Activated CD8-positive, alpha-beta memory T cell treated with anti-CD3 and anti-CD28 coated beads, Interleukin-2, amount 50 U/mL, for 4 hours (primary cell): ENCODE results near the gene PPP2R1B.

Experiments used
- DNase-seq: peaks from one replicate; pipeline ENCODE4 v3.0.0-alpha.2; 2020

The PPP2R1B gene

DNA sequence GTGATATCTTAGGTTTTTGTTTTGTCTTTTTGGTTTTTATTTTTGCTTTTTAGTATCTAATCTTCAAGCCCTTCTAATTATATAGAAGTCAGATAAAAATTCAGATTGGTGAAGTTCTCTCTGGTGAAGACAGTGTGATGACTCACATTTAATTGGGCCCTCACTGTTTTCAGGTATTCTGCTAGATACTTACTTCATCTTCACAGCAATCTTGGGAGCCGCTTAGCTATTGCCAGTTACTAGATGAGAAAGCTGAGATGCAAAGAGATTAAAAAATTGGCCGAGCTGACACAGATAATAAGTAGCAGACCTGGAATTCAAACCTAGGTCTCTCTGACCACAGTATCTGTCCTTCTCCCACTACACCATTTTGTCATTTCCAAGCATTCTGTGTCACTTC is 75.0 kb downstream of the PPP2R1B start:
- no peak for DNase-seq

GRCh38 chr11:111688013-111688412 is 78.2 kb downstream of the PPP2R1B start:
- no peak for DNase-seq

GRCh38 chr11:111684251-111684650 is 81.9 kb downstream of the PPP2R1B start:
- DNase-seq, result no peak

- DNase-seq, result no peak
These were observed 82.4 kb downstream of the PPP2R1B start for GRCh38 chr11:111683806-111684205.

DNA sequence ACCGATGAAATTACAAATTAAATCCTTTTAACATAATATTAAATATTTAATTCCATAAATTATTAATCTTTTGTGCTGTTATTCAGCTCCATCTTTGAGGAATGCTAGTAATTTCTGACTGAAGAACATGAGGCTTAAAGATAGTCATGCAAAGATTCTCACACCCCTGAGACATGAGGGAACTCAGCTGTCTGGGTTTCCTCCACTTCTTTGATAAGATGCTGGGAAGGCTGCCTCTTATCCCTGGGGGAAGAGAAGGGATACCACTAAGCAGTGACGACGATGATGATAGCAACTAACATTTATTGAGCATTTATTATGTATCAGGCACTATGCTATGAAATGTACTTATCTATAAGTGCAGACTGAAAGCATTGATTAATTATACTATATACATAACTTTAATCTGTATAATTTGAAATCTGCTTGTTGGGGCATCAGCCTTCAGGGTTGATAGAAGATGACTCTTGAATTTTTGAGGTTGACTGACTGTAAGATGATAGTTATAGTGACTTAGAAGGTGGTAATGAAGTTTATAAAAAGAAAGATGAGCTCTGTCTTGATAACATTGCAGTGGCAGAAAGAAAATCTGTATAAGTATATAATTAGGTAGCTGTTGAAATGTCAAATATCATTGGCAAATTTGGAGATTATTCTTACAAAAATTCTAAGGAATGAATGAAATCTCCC is 85.6 kb downstream of the PPP2R1B start:
- no peak for DNase-seq
